Measurements from ENCODE around the gene AJUBA. TPM values are rescaled to one million over a fixed set of nuclear protein-coding genes. Genes with fewer than 3 reads are reported as not detected.

AJUBA gene
- total RNA-seq, 1 experiment from 2014 or later, result 28.8 TPM

- TF ChIP-seq, protein P1, sequence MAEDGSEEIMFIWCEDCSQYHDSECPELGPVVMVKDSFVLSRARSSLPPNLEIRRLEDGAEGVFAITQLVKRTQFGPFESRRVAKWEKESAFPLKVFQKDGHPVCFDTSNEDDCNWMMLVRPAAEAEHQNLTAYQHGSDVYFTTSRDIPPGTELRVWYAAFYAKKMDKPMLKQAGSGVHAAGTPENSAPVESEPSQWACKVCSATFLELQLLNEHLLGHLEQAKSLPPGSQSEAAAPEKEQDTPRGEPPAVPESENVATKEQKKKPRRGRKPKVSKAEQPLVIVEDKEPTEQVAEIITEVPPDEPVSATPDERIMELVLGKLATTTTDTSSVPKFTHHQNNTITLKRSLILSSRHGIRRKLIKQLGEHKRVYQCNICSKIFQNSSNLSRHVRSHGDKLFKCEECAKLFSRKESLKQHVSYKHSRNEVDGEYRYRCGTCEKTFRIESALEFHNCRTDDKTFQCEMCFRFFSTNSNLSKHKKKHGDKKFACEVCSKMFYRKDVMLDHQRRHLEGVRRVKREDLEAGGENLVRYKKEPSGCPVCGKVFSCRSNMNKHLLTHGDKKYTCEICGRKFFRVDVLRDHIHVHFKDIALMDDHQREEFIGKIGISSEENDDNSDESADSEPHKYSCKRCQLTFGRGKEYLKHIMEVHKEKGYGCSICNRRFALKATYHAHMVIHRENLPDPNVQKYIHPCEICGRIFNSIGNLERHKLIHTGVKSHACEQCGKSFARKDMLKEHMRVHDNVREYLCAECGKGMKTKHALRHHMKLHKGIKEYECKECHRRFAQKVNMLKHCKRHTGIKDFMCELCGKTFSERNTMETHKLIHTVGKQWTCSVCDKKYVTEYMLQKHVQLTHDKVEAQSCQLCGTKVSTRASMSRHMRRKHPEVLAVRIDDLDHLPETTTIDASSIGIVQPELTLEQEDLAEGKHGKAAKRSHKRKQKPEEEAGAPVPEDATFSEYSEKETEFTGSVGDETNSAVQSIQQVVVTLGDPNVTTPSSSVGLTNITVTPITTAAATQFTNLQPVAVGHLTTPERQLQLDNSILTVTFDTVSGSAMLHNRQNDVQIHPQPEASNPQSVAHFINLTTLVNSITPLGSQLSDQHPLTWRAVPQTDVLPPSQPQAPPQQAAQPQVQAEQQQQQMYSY (CRISPR knock-in tag; IDR thresholded peaks at IDR 0.05), result no peak
- TF ChIP-seq CBFB (CRISPR knock-in tag; IDR thresholded peaks at IDR 0.05; ENCODE audit: low read depth), result no peak
- TF ChIP-seq GABPB1 (CRISPR knock-in tag; IDR thresholded peaks at IDR 0.05), result no peak; the same call in 1 of the 2 replicates
- no peak for TF ChIP-seq NR3C1 (CRISPR knock-in tag; conservative IDR thresholded peaks at IDR 0.05; ENCODE audit: low read depth)
- no peak for TF ChIP-seq CREM (CRISPR knock-in tag; IDR thresholded peaks at IDR 0.05)
- no peak for TF ChIP-seq EMX1 (CRISPR knock-in tag; IDR thresholded peaks at IDR 0.05)
- TF ChIP-seq JAZF1 (CRISPR knock-in tag; IDR thresholded peaks at IDR 0.05), result no peak
Measured at GRCh38 chr14:22980672-22981089, 1.7 kb downstream of the AJUBA start (continued).

DNA sequence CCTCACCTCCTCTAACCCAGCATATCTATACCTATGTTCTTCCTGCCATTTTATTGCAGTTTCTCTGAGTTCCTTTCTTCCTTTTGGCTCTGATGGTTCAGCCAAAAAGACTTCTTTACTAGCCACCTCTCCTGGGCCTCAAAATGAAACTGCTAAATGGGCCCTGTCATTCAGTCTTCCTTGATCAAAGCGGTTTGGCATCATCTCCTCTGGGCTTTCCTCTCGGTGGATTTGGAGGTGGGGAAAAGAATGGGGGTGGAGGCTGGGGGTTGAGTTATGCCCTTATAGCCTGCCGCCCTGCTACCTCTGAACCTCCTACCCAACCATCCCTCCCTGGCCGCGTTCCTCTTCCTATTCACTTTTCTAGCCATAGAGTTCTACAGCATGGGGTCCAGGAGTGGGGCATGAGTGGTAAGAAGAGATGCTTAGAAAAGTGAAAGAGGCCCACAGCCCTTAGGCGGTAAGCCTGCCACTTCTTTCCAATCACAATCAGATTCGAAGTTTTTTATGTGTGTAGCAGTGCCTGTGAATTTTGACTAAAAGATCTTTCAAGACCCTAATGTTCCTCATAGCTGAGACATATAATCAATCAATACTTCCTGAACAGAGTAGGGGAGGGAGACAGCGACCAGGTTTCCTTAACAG, 2.5 kb downstream of the AJUBA start:
- Mint-ChIP-seq H3K27me3 (ENCODE audit: low read depth) (no peaks in the 10 kb centered on the region; the same call in none of the 2 replicates), H3K4me3 (peak overlapping the region; percentile 71), H3K4me1 (peaks cover 47% of the 10 kb centered on the region), H3K27ac (peak overlapping the region; percentile 76; the same call in 1 of the 2 replicates), H3K9me3 (peaks cover 5% of the 10 kb centered on the region), H3K36me3 (peaks cover 35% of the 10 kb centered on the region)
- DNase-seq (ENCODE audit: low spot score) (no peak), ATAC-seq (no peak)
- POLR2A ChIA-PET, result interaction anchor here (0.8 kb wide), 1 partner anchor 78 kb away, joined by 3 read pairs; no protein-coding TSS in a partner anchor
- CTCF ChIA-PET, result interaction anchor here (0.9 to 3.7 kb wide), 2 partner anchors 50 to 77 kb away, joined by 3 to 50 read pairs; partner anchors contain the start of gene CDH24
- 0 out of 2 replicates have a peak, but pooled peaks have one; percentile 19 for TF ChIP-seq MAX (CRISPR knock-in tag; IDR thresholded peaks at IDR 0.05)
- TF ChIP-seq MYBL2 (CRISPR knock-in tag; IDR thresholded peaks at IDR 0.05), result no peak

- TF ChIP-seq, protein P2, sequence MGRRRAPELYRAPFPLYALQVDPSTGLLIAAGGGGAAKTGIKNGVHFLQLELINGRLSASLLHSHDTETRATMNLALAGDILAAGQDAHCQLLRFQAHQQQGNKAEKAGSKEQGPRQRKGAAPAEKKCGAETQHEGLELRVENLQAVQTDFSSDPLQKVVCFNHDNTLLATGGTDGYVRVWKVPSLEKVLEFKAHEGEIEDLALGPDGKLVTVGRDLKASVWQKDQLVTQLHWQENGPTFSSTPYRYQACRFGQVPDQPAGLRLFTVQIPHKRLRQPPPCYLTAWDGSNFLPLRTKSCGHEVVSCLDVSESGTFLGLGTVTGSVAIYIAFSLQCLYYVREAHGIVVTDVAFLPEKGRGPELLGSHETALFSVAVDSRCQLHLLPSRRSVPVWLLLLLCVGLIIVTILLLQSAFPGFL (CRISPR knock-in tag; IDR thresholded peaks at IDR 0.05; ENCODE audit: borderline replicate concordance), result 0 out of 2 replicates have a peak, but pooled peaks have one; percentile 18
- TF ChIP-seq GTF2I (CRISPR knock-in tag; conservative IDR thresholded peaks at IDR 0.05) (no peak), GABPB1 (CRISPR knock-in tag; IDR thresholded peaks at IDR 0.05) (peak; percentile 4; the same call in 1 of the 2 replicates), ZNF317 (CRISPR knock-in tag; IDR thresholded peaks at IDR 0.05; ENCODE audit: borderline replicate concordance, low read depth) (no peak)
- Mint-ChIP-seq H3K4me3 (peak overlapping the region; percentile 71), H3K27me3 (ENCODE audit: low read depth) (no peaks in the 10 kb centered on the region; the same call in none of the 2 replicates), H3K36me3 (peaks cover 36% of the 10 kb centered on the region), H3K9me3 (no peaks in the 10 kb centered on the region), H3K27ac (peak overlapping the region; percentile 99; the same call in 1 of the 2 replicates), H3K4me1 (peaks cover 42% of the 10 kb centered on the region)
- ATAC-seq (no peak), DNase-seq (ENCODE audit: low spot score) (no peak)
- ChIA-PET POLR2A (interaction anchor here (2.0 to 3.3 kb wide), 2 partner anchors 7 to 22 kb away, joined by 5 to 19 read pairs; partner anchors contain the start of gene HAUS4), CTCF (interaction anchor here (0.9 to 2.5 kb wide), 2 partner anchors 49 to 77 kb away, joined by 3 to 16 read pairs; no protein-coding TSS in a partner anchor)
Measured at GRCh38 chr14:22978981-22979671, 3.2 kb downstream of the AJUBA start.

GRCh38 chr14:22978487-22978837, 3.9 kb downstream of the AJUBA start:
- Mint-ChIP-seq H3K4me3 (peak overlapping the region; percentile 59; the same call in 1 of the 2 replicates), H3K4me1 (peaks cover 46% of the 10 kb centered on the region), H3K27me3 (ENCODE audit: low read depth) (no peaks in the 10 kb centered on the region; the same call in none of the 2 replicates), H3K36me3 (peaks cover 40% of the 10 kb centered on the region), H3K27ac (peak overlapping the region; percentile 99), H3K9me3 (no peaks in the 10 kb centered on the region)
- ChIA-PET CTCF (interaction anchor here (0.6 to 4.1 kb wide), 9 partner anchors 7 to 1130 kb away, joined by 3 to 78 read pairs (median 11); partner anchors contain the start of genes HAUS4 and PRMT5), POLR2A (interaction anchor here (0.9 to 3.3 kb wide), 7 partner anchors 8 to 92 kb away, joined by 3 to 19 read pairs (median 4); partner anchors contain the start of gene HAUS4)
- ATAC-seq, result no peak
- no peak for DNase-seq (ENCODE audit: low spot score)
- no peak for TF ChIP-seq SP1 (CRISPR knock-in tag; conservative IDR thresholded peaks at IDR 0.05)
- TF ChIP-seq, protein P3, sequence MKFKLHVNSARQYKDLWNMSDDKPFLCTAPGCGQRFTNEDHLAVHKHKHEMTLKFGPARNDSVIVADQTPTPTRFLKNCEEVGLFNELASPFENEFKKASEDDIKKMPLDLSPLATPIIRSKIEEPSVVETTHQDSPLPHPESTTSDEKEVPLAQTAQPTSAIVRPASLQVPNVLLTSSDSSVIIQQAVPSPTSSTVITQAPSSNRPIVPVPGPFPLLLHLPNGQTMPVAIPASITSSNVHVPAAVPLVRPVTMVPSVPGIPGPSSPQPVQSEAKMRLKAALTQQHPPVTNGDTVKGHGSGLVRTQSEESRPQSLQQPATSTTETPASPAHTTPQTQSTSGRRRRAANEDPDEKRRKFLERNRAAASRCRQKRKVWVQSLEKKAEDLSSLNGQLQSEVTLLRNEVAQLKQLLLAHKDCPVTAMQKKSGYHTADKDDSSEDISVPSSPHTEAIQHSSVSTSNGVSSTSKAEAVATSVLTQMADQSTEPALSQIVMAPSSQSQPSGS (CRISPR knock-in tag; IDR thresholded peaks at IDR 0.05; ENCODE audit: borderline replicate concordance, low read depth), result no peak
- no peak for TF ChIP-seq HMGA2 (CRISPR knock-in tag; IDR thresholded peaks at IDR 0.05)
- TF ChIP-seq ATF6 (CRISPR knock-in tag; IDR thresholded peaks at IDR 0.05), result no peak
- TF ChIP-seq CREB1 (CRISPR knock-in tag; IDR thresholded peaks at IDR 0.05), result no peak
- no peak for TF ChIP-seq E2F1 (CRISPR knock-in tag; IDR thresholded peaks at IDR 0.05)

Data from WTC11 (cell line).